Measurements from ENCODE around the gene GRK2. TPM values are rescaled to one million over a fixed set of nuclear protein-coding genes. Genes with fewer than 3 reads are reported as not detected.

Gene GRK2
- total RNA-seq, 1 experiment from 2014 or later: 56.3 TPM

- WGBS (ENCODE audit: extremely low coverage, insufficient read length, low lambda C conversion rate): no CpG with 5 or more reads among the region's 54 CpGs
- H3K4me1 ChIP-seq (ENCODE audit: insufficient read depth, low read length): peaks cover 7% of the 10 kb centered on the region; the same call in 1 of the 2 replicates
- peak; percentile 74 for DNase-seq
These were observed 432 bp upstream of the GRK2 start for GRCh38 chr11:67265633-67266448.

More at GRCh38 chr11:67265633-67266448, 432 bp upstream of the GRK2 start:
- no peaks in the 10 kb centered on the region for H3K9me3 Mint-ChIP-seq
- no peak overlapping the region for H4K5ac ChIP-seq (ENCODE audit: insufficient read length, low read depth, low read length)
- no peak overlapping the region for H2BK15ac ChIP-seq (ENCODE audit: low read depth, low read length)
- TF ChIP-seq CTCF (conservative IDR thresholded peaks at IDR 0.05): peak; percentile 69
- no peak overlapping the region for H3K9ac ChIP-seq (ENCODE audit: extremely low read depth, insufficient read length, low read length)
- no peak overlapping the region for H3K27ac ChIP-seq (ENCODE audit: insufficient read length, low read depth, low read length)
- peaks cover 5% of the 10 kb centered on the region; the same call in 1 of the 2 replicates for H3K79me2 ChIP-seq (ENCODE audit: insufficient read depth, low read length)
- no peak overlapping the region for H2BK12ac ChIP-seq (ENCODE audit: insufficient read length, low read depth, low read length)
- no peak overlapping the region for H2AFZ ChIP-seq (ENCODE audit: low read length)
- no peak overlapping the region for H4K91ac ChIP-seq (ENCODE audit: insufficient read length, low read depth, low read length)
- peak overlapping the region; percentile 71 to 85 for H3K4me3 Mint-ChIP-seq
- H4K20me1 ChIP-seq (ENCODE audit: control insufficient read depth, insufficient read depth, insufficient read length): peaks cover 3% of the 10 kb centered on the region
- H3K27me3 Mint-ChIP-seq (ENCODE audit: low read depth): peaks cover 37% of the 10 kb centered on the region
- H3K4me2 ChIP-seq (ENCODE audit: insufficient read depth, insufficient read length, low read length): no peak overlapping the region
- no peaks in the 10 kb centered on the region; the same call in 1 of the 2 replicates for H3K27me3 ChIP-seq (ENCODE audit: insufficient read depth, low read length)
- no peaks in the 10 kb centered on the region for H3K9me3 ChIP-seq (ENCODE audit: control insufficient read depth, low read depth, low read length)
- H2BK20ac ChIP-seq (ENCODE audit: low read depth, low read length, poor library complexity, severe bottlenecking): no peak overlapping the region
- no peak overlapping the region for H4K8ac ChIP-seq (replicated peaks; ENCODE audit: insufficient read length, low read depth, low read length)
- H3K56ac ChIP-seq (ENCODE audit: insufficient read length, low read depth, low read length): no peak overlapping the region
- no peak overlapping the region for H3T11ph ChIP-seq (ENCODE audit: low read length)
- peaks cover 13% of the 10 kb centered on the region for H3K23me2 ChIP-seq (ENCODE audit: insufficient read length, low read depth, low read length, poor library complexity, severe bottlenecking)
- no peak overlapping the region for H3K4ac ChIP-seq (ENCODE audit: low read depth, low read length)
- no peak overlapping the region for H2BK5ac ChIP-seq (ENCODE audit: insufficient read length, low read length)
- no peak overlapping the region for H3K23ac ChIP-seq (ENCODE audit: insufficient read length, low read depth, low read length)
- H3K14ac ChIP-seq (ENCODE audit: insufficient read depth, low read length): peak overlapping the region; percentile 62; the same call in 1 of the 2 replicates
- H3K79me1 ChIP-seq (ENCODE audit: insufficient read depth, low read depth, low read length, poor library complexity, severe bottlenecking): no peaks in the 10 kb centered on the region
- H3K36me3 Mint-ChIP-seq (ENCODE audit: insufficient read depth in 1 of 3, low read depth in 3 of 3): peaks cover 0 to 11% (median 10%) of the 10 kb centered on the region in 3 experiments; a peak in 5 of 7 replicates
- no peak overlapping the region for H2AK5ac ChIP-seq (ENCODE audit: insufficient read length, low read length)
- peaks cover 36 to 45% of the 10 kb centered on the region in 2 experiments for H3K4me1 Mint-ChIP-seq
- no peak overlapping the region for H3K18ac ChIP-seq (ENCODE audit: insufficient read length, low read depth, low read length)
- H3K27ac Mint-ChIP-seq: peak overlapping the region in 2 of 3 experiments; percentile 14 to 52; a peak in 2 of 7 replicates
- H2BK120ac ChIP-seq (ENCODE audit: low read depth, low read length, poor library complexity, severe bottlenecking): no peak overlapping the region

All from H9 (cell line).